ENCODE results near the gene DHRS12.

DNA sequence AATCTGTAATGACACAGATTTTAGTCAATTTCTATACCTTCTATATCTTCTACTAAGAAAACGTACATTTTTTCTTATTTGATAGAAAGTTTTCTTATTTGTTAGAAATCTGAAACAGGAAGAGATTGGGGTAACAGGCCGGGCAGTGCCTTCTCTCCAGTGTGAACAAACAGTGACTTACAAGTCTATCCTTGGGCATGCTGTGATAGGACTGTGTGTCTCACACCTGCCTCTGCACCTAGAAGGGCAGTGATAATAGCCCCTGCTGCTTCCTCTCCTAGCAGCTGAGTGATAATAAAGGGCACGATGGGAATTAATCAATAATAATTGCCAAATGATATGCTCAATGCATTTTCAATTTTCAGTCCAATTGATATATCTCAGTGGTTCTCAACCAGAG, 39.6 kb upstream of the DHRS12 start:
- TF ChIP-seq, protein P1, sequence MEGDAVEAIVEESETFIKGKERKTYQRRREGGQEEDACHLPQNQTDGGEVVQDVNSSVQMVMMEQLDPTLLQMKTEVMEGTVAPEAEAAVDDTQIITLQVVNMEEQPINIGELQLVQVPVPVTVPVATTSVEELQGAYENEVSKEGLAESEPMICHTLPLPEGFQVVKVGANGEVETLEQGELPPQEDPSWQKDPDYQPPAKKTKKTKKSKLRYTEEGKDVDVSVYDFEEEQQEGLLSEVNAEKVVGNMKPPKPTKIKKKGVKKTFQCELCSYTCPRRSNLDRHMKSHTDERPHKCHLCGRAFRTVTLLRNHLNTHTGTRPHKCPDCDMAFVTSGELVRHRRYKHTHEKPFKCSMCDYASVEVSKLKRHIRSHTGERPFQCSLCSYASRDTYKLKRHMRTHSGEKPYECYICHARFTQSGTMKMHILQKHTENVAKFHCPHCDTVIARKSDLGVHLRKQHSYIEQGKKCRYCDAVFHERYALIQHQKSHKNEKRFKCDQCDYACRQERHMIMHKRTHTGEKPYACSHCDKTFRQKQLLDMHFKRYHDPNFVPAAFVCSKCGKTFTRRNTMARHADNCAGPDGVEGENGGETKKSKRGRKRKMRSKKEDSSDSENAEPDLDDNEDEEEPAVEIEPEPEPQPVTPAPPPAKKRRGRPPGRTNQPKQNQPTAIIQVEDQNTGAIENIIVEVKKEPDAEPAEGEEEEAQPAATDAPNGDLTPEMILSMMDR (IDR thresholded peaks at IDR 0.05), result no peak
- TF ChIP-seq POLR2A (IDR thresholded peaks at IDR 0.05), result no peak

All from lower leg skin (tissue), 3 donors.